ENCODE measurements around the gene ITIH4. TPM values are rescaled to one million over a fixed set of nuclear protein-coding genes. Genes with fewer than 3 reads are reported as not detected.

ITIH4 gene
- total and polyA plus RNA-seq, 10 of the 15 experiments (the other 5 are each of a cell fraction or from before 2014, with no cell fraction given) = 0.64 to 4.1 (median 1.3) TPM

DNA sequence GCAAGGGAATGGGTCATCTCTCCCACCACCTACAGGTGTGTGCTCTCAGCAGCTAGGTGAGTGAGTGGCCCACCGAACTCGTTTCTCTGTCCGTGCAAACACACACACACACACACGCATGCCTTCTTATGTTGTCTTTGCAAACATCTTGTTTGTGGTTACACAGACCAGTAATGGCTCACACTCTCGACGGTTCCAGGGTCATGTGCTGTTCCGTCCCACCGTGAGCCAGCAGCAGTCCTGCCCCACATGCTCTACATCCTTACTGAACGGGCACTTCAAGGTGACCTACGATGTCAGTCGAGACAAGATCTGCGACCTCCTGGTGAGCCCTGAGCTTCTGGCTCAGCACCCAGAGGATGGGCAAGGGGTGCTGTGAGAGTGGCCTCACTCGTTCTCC is 48.7 kb downstream of the ITIH4 start:
- in situ Hi-C loops (cut with MboI) (no loop called here), intact Hi-C loops (cut with micrococcal nuclease; ENCODE audit: unreplicated experiment) (no loop called here)
- Histone ChIP-seq H2AFZ (ENCODE audit: control insufficient read depth, low read depth, low read length) (no peak overlapping the region), H4K20me1 (ENCODE audit: control insufficient read depth, insufficient read depth) (no peaks in the 10 kb centered on the region), H3K4me3 (no peak overlapping the region), H3K9ac (ENCODE audit: control insufficient read depth, insufficient read depth, low read length) (no peak overlapping the region), H3K4me1 (ENCODE audit: control insufficient read depth, insufficient read depth, low read length) (peaks cover 11% of the 10 kb centered on the region), H3K9me3 (replicated peaks; ENCODE audit: control insufficient read depth, insufficient read depth, low read length) (no peaks in the 10 kb centered on the region), H3K27me3 (replicated peaks in 1 of 2; ENCODE audit: control insufficient read depth in 2 of 2, insufficient read depth in 2 of 2, low read length in 1 of 2) (no peaks in the 10 kb centered on the region; a peak in 1 of 4 replicates), H3K27ac (ENCODE audit: control insufficient read depth, insufficient read depth) (no peak overlapping the region), H3K36me3 (ENCODE audit: control insufficient read depth in 2 of 2, insufficient read depth in 2 of 2, low read length in 1 of 2) (no peaks in the 10 kb centered on the region), H3K4me2 (ENCODE audit: control insufficient read depth, insufficient read depth) (no peak overlapping the region), H3K79me2 (ENCODE audit: control insufficient read depth, insufficient read depth, low read length) (no peaks in the 10 kb centered on the region)
- ChIA-PET CTCF (interaction anchor here (1.3 kb wide), 1 partner anchor 10 kb away, joined by 3 read pairs; no protein-coding TSS in a partner anchor), SMC1A (ENCODE audit: uncharacterized antibody, unreplicated experiment) (no interaction called here), POLR2A (no interaction called here), RAD21 (ENCODE audit: unreplicated experiment) (no interaction called here)
- BruUV-seq (replicated peaks) = no TSS peak
- 42% methylated on average over 13 of the region's 13 CpGs for WGBS (ENCODE audit: insufficient coverage, insufficient replicate concordance, low lambda C conversion rate, missing lambda C conversion rate)
- ATAC-seq (no peak), FAIRE-seq (no peak), DNase-seq (ENCODE audit: low read depth, low spot score) (no peak)
- no peak for TF ChIP-seq NFYB (IDR thresholded peaks at IDR 0.05; ENCODE audit: insufficient read depth, low read depth, low read length)
- TF ChIP-seq POLR2AphosphoS5 (IDR thresholded peaks at IDR 0.05; ENCODE audit: low read length) = no peak
- TF ChIP-seq FOXK2 (IDR thresholded peaks at IDR 0.05) = no peak
- TF ChIP-seq MYC (IDR thresholded peaks at IDR 0.05; ENCODE audit: insufficient read depth, insufficient read length, insufficient replicate concordance, low read length, severe bottlenecking) = no peak

GRCh38 chr3:52779837-52780585 is 50.5 kb downstream of the ITIH4 start:
- CTCF ChIA-PET = interaction anchor here (0.9 to 2.0 kb wide), 6 partner anchors 11 to 41 kb away, joined by 3 to 7 read pairs (median 4); no protein-coding TSS in a partner anchor
- in situ Hi-C loops (cut with MboI) = no loop called here
- H3K4me2 ChIP-seq (ENCODE audit: control insufficient read depth, insufficient read depth) = peak overlapping the region; percentile 15
- TF ChIP-seq SMARCA5 (IDR thresholded peaks at IDR 0.05) (peak; percentile 65; the same call in 1 of the 2 replicates), CBFB (IDR thresholded peaks at IDR 0.05; ENCODE audit: low read depth) (no peak), IKZF1 (conservative IDR thresholded peaks at IDR 0.05) (peak; percentile 82; the same call in 1 of the 2 replicates), PML (IDR thresholded peaks at IDR 0.05; ENCODE audit: low read length) (no peak), POLR2AphosphoS2 (IDR thresholded peaks at IDR 0.05; ENCODE audit: low read depth, low read length) (no peak), POU2F2 (IDR thresholded peaks at IDR 0.05; ENCODE audit: borderline replicate concordance, low read depth, low read length) (no peak), GATAD2B (conservative IDR thresholded peaks at IDR 0.05; ENCODE audit: low read depth) (0 out of 2 replicates have a peak, but pooled peaks have one; percentile 21), BCL3 (IDR thresholded peaks at IDR 0.05; ENCODE audit: borderline replicate concordance, insufficient read depth, low read depth, low read length, poor library complexity, severe bottlenecking) (no peak)
- TF ChIP-seq, protein P1, sequence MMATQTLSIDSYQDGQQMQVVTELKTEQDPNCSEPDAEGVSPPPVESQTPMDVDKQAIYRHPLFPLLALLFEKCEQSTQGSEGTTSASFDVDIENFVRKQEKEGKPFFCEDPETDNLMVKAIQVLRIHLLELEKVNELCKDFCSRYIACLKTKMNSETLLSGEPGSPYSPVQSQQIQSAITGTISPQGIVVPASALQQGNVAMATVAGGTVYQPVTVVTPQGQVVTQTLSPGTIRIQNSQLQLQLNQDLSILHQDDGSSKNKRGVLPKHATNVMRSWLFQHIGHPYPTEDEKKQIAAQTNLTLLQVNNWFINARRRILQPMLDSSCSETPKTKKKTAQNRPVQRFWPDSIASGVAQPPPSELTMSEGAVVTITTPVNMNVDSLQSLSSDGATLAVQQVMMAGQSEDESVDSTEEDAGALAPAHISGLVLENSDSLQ (IDR thresholded peaks at IDR 0.05) = no peak

More at GRCh38 chr3:52779837-52780585, 50.5 kb downstream of the ITIH4 start:
- Histone ChIP-seq H2AFZ (ENCODE audit: control insufficient read depth, low read depth, low read length) (peak overlapping the region; percentile 92), H3K27ac (ENCODE audit: control insufficient read depth, insufficient read depth) (no peak overlapping the region), H3K4me1 (ENCODE audit: control insufficient read depth, insufficient read depth, low read length) (peaks cover 11% of the 10 kb centered on the region), H4K20me1 (ENCODE audit: control insufficient read depth, insufficient read depth) (no peaks in the 10 kb centered on the region), H3K27me3 (replicated peaks in 1 of 2; ENCODE audit: control insufficient read depth in 2 of 2, insufficient read depth in 2 of 2, low read length in 1 of 2) (no peaks in the 10 kb centered on the region; a peak in 1 of 4 replicates), H3K9me3 (replicated peaks; ENCODE audit: control insufficient read depth, insufficient read depth, low read length) (no peaks in the 10 kb centered on the region), H3K36me3 (ENCODE audit: control insufficient read depth in 2 of 2, insufficient read depth in 2 of 2, low read length in 1 of 2) (no peaks in the 10 kb centered on the region), H3K9ac (ENCODE audit: control insufficient read depth, insufficient read depth, low read length) (no peak overlapping the region), H3K4me3 (no peak overlapping the region), H3K79me2 (ENCODE audit: control insufficient read depth, insufficient read depth, low read length) (no peaks in the 10 kb centered on the region)
- RAD21 ChIA-PET (ENCODE audit: unreplicated experiment) = interaction anchor here (0.8 to 1.5 kb wide), 6 partner anchors 9 to 204 kb away, joined by 3 to 5 read pairs (median 4); partner anchors contain the start of gene NEK4
- intact Hi-C loops (cut with micrococcal nuclease; ENCODE audit: unreplicated experiment) = no loop called here
- 59% methylated on average over 8 of the region's 8 CpGs for WGBS (ENCODE audit: insufficient coverage, insufficient replicate concordance, low lambda C conversion rate, missing lambda C conversion rate)
- POLR2A ChIA-PET = interaction anchor here (0.6 to 1.3 kb wide), 4 partner anchors 9 to 244 kb away, joined by 3 to 15 read pairs (median 3); partner anchors contain the start of genes NEK4 and UQCC5
- no TSS peak for BruUV-seq (replicated peaks)
- ATAC-seq (no peak), FAIRE-seq (no peak), DNase-seq (ENCODE audit: low read depth, low spot score) (no peak)
- SMC1A ChIA-PET (ENCODE audit: uncharacterized antibody, unreplicated experiment) = interaction anchor here (0.6 to 1.4 kb wide), 5 partner anchors 9 to 352 kb away, joined by 3 read pairs; partner anchors contain the start of gene NEK4

Measured in GM12878 (cell line).